GM18507 (cell line): Measurements from ENCODE around the gene WSB1.
A peak's percentile ranks its signal among the peaks of the same experiment; 100 is the strongest.
"Not testable (repeated sequence)": the region's sequence is repeated elsewhere in the genome, so short reads cannot be mapped to it uniquely, and the experiment has no call there.

Source experiments
- DNase-seq: peaks from one replicate; pipeline ENCODE4 v3.0.0; 2011; ENCODE audit warnings: low read depth; ENCODE audit not compliant: insufficient read length; ENCODE audit errors: extremely low spot score
- FAIRE-seq: peaks from 2 replicates; lab custom pipeline; 2011; peaks lifted over from hg19 to GRCh38; lab: Jason Lieb, UNC

WSB1 gene

DNA sequence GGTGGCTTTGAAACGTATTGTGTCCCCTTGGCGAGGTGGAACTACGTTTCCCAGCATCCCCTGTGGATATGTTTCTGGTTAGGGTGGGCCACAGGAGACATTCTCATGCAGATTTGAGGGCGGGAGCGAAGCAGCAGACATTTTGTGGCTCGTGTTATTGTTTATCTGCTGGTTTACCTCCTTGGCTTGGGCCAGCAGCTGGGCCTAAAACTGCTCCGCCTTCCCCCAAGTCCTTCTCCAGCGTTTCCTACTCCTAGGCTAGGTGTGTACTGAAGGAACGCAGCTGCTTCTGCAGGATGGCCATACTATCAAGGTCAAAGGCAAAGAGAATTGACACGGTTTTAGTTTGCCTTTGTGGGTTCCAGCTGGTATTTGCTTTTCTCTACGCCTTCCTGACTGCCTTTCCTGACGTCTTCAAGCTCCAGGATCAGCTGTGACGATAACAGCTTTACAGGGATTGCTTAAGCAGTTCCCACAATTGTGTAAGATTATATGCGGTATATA is 17.2 kb upstream of the WSB1 start:
- no peak for DNase-seq
- FAIRE-seq, result no peak

DNA sequence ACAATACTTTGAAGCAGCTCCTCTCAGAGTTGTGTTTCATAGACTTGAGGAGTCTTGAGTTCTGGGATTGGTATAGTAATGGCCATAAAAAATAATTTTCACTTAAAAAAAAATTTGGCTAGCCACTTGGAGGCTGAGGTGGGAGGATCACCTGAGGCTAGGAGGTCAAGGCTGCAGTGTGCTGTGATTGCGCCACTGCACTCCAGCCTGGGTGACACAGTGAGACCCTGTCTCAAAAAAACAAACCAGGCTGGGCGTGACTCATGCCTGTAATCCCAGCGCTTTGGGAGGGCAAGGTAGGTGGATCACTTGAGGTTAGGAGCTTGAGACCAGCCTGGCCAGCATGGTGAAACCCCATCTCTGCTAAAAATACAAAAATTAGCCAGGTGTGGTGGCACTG is 14.8 kb upstream of the WSB1 start:
- not testable (repeated sequence) for FAIRE-seq, DNase-seq

DNA sequence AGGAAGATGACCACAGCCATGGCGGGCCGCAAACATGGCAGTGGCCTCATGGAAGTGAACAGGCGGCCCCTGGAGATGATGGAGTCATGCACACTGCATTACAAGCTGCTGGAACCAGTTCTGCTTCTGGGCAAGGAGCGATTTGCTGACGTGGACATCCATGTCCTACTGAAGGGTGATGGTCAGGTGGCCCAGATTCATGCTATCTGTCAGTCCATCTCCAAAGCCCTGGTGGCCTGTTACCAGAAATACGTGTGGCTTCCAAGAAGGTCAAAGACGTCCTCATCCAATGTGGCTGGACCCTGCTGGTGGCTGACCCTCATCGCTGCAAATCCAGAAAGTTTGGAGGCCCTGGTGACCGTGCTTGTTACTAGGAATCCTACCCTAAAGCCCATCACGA is 13.4 kb upstream of the WSB1 start:
- DNase-seq, result no peak
- FAIRE-seq, result no peak

DNA sequence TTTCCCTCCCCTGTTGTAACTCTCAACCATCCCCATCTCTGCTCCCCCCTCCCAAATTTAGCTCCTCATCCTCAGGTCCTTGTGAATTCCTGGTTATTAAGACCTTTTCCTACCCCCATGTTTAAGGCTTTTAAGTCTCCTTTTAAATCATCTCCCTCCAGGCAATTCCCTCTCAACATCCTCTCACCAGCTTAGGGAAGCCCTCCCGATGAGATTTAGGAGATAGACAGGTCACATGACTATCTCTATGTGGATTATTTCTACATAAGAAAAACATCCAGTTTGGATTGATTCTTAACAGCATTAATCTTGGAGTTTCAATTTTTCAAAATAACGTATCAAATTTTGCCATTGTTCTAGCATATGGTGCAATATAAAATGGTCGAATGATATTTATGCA is 12.5 kb upstream of the WSB1 start:
- no peak for FAIRE-seq
- DNase-seq, result no peak

GRCh38 chr17:27282054-27282551 is 11.8 kb upstream of the WSB1 start:
- peak; percentile 95 for FAIRE-seq
- no peak for DNase-seq

- FAIRE-seq, result no peak
- no peak for DNase-seq
Measured at GRCh38 chr17:27283060-27283459, 10.9 kb upstream of the WSB1 start.

GRCh38 chr17:27283751-27284150 is 10.2 kb upstream of the WSB1 start:
- FAIRE-seq, result no peak

DNA sequence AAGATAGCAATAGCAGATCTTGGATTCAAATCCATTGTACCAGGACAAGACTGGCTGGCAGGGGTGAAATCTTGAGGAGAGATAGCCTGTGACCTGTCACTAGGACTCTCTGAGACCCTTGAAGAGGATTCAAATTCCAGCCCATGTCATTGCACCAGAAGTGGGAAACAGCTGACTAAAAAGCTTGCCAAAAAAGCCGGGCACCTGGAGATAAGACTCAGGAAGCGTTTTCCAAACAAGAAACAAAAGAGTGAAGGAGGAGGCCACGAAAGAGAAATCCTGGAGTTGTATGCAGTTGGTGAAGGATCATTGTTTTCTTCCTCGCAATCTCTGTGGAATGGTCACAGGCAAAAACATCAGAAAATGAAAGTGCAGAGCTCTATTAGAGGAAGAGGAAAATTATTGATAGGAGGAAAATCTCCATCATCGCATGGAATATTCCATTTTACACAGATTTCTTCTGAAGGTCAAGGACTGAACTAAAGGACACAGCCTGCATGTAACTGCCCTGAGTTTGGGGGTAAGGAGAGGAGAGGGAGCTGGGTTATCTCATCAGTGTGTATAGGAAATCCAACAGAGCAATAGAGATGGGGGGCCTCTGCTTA is 9.0 kb upstream of the WSB1 start:
- no peak for FAIRE-seq
- DNase-seq, result no peak

More at GRCh38 chr17:27283751-27284150, 10.2 kb upstream of the WSB1 start:
- no peak for DNase-seq

GRCh38 chr17:27285516-27285915 is 8.4 kb upstream of the WSB1 start:
- no peak for DNase-seq
- no peak for FAIRE-seq

DNA sequence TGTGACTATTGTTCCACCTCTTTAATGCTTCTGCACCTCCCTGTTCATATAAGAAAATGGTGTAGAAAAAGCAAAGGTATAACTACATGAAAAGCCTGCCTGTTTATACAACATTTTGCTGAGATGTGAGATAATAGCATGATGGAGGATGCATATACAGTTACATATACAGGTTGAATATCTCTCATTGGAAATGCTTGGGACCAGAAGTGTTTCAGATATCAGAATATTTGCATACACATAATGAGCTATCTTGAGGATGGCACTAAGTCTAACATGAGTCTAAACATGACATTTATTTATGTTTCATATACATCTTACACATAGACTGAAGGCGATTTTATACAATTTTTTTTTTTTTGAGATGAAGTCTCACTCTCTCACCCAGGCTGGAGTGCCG is 5.7 kb upstream of the WSB1 start:
- FAIRE-seq (no peak), DNase-seq (no peak)

- FAIRE-seq (no peak), DNase-seq (no peak)
Measured at GRCh38 chr17:27289856-27290255, 4.1 kb upstream of the WSB1 start.

GRCh38 chr17:27290916-27291598 is 2.9 kb upstream of the WSB1 start:
- FAIRE-seq (no peak), DNase-seq (no peak)

GRCh38 chr17:27293359-27293897 is 486 bp upstream of the WSB1 start:
- no peak for FAIRE-seq
- DNase-seq, result no peak

DNA sequence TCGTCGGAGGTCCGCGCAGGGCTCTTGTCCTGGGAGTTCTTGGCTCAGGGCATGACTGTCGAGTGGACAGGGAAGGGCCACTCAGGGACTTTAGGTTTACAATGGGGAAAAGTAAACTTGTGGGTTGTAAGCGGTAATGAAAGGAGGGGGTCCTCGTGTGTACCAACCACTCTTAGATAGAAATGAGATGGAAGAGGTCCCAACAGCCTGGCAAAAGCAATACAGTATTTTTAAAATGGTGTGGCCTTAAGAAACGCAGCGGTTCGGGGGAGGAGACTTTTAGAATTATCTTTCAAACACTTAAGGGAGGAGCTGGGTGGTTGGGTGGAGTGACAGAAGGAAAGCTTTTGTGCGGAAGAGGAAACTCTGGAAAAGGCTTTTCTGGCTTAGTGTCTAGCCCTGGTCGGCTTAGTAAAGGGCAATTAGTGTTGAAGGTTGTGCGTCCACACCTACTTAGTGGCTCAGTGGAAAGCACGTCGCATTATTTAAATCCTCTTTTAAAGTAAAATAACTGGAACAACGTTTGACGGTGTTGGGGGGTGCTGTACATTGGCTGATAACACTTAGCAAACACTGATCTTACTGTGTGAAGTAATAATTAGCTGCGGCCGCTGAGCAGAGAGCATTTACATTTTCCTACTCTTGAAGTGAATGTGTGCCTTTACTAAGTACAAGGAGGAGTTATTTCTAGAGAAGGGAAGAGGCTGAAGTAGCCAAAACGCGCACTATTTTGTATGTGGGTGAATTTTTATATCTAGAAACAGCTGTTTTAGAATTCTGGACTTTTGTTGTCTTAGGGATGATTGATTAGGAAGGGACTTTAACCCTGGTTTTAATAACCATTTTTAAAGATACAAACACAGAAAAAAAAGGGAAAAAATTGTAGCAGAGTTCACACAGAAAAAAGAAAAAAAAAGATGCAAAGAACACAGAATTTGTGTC is 1.0 kb downstream of the WSB1 start:
- DNase-seq (no peak), FAIRE-seq (peak; percentile 81)

DNA sequence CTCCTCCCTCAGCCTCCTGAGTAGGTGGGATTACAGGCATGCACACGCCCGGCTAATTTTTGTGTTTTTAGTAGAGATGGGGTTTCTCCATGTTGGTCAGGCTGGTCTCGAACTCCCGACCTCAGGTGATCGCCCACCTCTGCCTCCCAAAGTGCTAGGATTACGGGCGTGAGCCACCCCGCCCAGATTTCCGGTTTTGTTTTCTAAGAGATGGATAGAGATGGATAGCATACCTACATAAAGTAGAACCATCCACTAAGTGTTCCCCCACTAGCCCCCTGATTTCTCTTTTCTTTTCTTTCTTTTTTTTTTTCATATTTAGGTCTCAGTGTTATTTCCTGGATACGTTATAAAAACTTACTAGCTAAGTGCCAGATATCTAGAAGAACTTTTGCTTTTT is 2.0 kb downstream of the WSB1 start:
- DNase-seq (no peak), FAIRE-seq (no peak)

DNA sequence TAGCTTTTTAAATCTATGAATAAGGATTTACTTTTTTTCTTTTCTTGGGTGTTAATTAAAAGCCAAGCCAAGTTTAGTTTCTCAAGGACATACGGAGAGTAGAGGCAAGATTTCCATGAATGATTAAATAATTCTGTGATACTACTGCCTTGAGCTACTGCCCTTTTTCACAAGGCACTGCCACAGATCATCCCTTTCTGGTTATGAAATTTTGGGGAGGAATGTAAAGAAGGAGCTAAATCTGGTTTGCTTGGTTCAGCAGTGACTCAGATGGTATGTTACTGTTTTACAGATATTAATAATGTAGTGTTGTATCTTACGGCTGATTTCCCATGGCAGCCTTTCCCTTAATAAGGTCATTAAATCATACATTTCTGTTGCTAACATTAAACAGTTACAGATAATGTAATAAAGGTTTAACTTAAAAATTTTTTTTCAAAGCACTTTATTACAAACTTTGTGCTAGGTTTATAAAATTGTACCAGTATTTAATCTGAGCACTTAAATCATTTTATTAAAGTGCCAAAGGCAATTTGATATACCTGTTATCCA is 2.6 kb downstream of the WSB1 start:
- FAIRE-seq (no peak), DNase-seq (no peak)

GRCh38 chr17:27299384-27300049 is 5.6 kb downstream of the WSB1 start:
- FAIRE-seq, result no peak

DNA sequence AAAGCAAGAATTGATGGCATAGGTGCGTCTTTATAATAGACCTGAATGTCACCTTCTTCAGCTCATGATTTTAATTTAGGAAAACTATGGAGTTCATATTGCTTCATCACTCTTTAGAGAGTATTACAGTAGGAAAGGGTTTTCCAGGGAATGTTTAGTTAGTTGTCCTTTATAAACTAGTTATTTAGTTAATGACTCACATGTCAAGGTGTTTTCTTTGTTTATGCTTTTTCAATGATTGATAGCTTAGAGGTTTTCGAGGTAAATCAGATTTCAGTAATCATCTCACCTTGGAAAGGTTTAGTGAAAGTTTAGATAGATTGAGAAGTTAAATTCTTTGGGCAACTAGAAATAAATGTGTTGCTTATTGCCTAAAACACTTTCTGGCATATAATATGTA is 9.8 kb downstream of the WSB1 start:
- FAIRE-seq (no peak), DNase-seq (no peak)

More at GRCh38 chr17:27299384-27300049, 5.6 kb downstream of the WSB1 start:
- no peak for DNase-seq

GRCh38 chr17:27306276-27306835 is 12.4 kb downstream of the WSB1 start:
- DNase-seq, result no peak
- no peak for FAIRE-seq
